Liver (tissue), 3 donors: ENCODE measurements around the gene DNAH6.

Experiments used
- GABPA ChIP-seq, 2 donors: IDR thresholded peaks in 1 of 2; conservative IDR thresholded peaks in 1 of 2; 2 replicates each; pipeline ENCODE4 v1.6.1; 2016; ENCODE audit warnings: antibody characterized with exemption in 2 of 2, mild to moderate bottlenecking in 1 of 2, moderate library complexity in 1 of 2
- RAD21 ChIP-seq, 2 donors: IDR thresholded peaks; 2 replicates each; pipeline ENCODE4 v1.6.1; 2016; ENCODE audit warnings: antibody characterized with exemption in 2 of 2, mild to moderate bottlenecking in 2 of 2
- RXRA ChIP-seq, 2 donors: IDR thresholded peaks; 2 replicates each; pipeline ENCODE4 v1.6.1; 2017 to 2018; ENCODE audit warnings: antibody characterized with exemption in 2 of 2, mild to moderate bottlenecking in 1 of 2
- TF ChIP-seq, protein P1 (sequence below): fragments of 150-350 bp; IDR thresholded peaks from 2 replicates; pipeline ENCODE4 v1.5.1; 2017; ENCODE audit warnings: improper control_type of control experiment, low read depth, low read length; ENCODE audit not compliant: missing input control
- donor health status: healthy.
- donor health status: healthy.

DNA sequence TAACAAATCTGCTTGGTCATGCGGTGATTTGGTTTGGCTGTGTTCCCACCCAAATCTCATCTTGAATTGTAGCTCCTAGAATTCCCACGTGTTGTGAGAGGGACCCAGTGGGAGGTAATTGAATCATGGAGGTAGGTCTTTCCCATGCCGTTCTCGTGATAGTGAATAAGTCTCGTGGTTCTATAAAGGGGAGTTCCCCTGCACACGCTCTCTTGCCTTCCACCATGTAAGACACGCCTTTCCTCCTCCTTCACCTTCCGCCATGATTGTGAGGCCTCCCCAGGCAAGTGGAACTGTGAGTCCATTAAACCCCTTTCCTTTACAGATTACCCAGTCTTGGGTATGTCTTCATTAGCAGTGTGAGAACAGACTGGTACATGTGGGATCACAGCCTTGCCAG is 327.8 kb downstream of the DNAH6 start:
- TF ChIP-seq, protein P1, sequence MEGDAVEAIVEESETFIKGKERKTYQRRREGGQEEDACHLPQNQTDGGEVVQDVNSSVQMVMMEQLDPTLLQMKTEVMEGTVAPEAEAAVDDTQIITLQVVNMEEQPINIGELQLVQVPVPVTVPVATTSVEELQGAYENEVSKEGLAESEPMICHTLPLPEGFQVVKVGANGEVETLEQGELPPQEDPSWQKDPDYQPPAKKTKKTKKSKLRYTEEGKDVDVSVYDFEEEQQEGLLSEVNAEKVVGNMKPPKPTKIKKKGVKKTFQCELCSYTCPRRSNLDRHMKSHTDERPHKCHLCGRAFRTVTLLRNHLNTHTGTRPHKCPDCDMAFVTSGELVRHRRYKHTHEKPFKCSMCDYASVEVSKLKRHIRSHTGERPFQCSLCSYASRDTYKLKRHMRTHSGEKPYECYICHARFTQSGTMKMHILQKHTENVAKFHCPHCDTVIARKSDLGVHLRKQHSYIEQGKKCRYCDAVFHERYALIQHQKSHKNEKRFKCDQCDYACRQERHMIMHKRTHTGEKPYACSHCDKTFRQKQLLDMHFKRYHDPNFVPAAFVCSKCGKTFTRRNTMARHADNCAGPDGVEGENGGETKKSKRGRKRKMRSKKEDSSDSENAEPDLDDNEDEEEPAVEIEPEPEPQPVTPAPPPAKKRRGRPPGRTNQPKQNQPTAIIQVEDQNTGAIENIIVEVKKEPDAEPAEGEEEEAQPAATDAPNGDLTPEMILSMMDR: no peak
- TF ChIP-seq RAD21 (IDR thresholded peaks at IDR 0.05) (no peak), RXRA (IDR thresholded peaks at IDR 0.05) (no peak), GABPA (IDR thresholded peaks at IDR 0.05 in 1 of 2, conservative IDR thresholded peaks at IDR 0.05 in 1 of 2) (no peak)
